ENCODE measurements around the gene BICC1. TPM values are rescaled to one million over a fixed set of nuclear protein-coding genes. Genes with fewer than 3 reads are reported as not detected.

Gene BICC1
- total RNA-seq (2014; rRNA removed; shearing (Covaris generic)): 27.8 and 46.9 TPM in 2 replicates

GRCh38 chr10:58512491-58513187 lies at the start of gene BICC1:
BICC1 (plus strand) TSS chr10:58512872; CDS start chr10:58513144, 272 bp downstream.
- Histone ChIP-seq H3K27ac (peak within 1 kb of the TSS; percentile 53), H3K4me3 (peak within 1 kb of the TSS; percentile 94), H3K4me1 (replicated peaks) (peaks cover 27% of the 10 kb centered on the region), H3K9me3 (replicated peaks) (no peaks in the 10 kb centered on the region), H3K27me3 (replicated peaks) (no peaks in the 10 kb centered on the region), H3K36me3 (peaks cover 9% of the 10 kb centered on the region)
- DNase-seq (ENCODE audit: low read depth in 1 of 2, low spot score in 2 of 2): peak in 1 of 2 experiments; percentile 64

GRCh38 chr10:58464956-58465355 lies 47.7 kb upstream of the BICC1 start:
- no peak for DNase-seq (ENCODE audit: low read depth in 1 of 2, low spot score in 2 of 2)
- Histone ChIP-seq H3K27me3 (replicated peaks) (no peaks in the 10 kb centered on the region), H3K4me3 (no peak overlapping the region), H3K36me3 (no peaks in the 10 kb centered on the region), H3K9me3 (replicated peaks) (no peaks in the 10 kb centered on the region), H3K4me1 (replicated peaks) (peaks cover 11% of the 10 kb centered on the region), H3K27ac (no peak overlapping the region)

- Histone ChIP-seq H3K4me3 (no peak overlapping the region), H3K4me1 (replicated peaks) (peaks cover 11% of the 10 kb centered on the region), H3K27ac (no peak overlapping the region), H3K36me3 (no peaks in the 10 kb centered on the region), H3K27me3 (replicated peaks) (no peaks in the 10 kb centered on the region), H3K9me3 (replicated peaks) (no peaks in the 10 kb centered on the region)
- no peak for DNase-seq (ENCODE audit: low read depth in 1 of 2, low spot score in 2 of 2)
Measured at GRCh38 chr10:58465629-58466028, 47.0 kb upstream of the BICC1 start.

GRCh38 chr10:58467931-58468635 lies 44.6 kb upstream of the BICC1 start:
- no peak overlapping the region for H3K27ac ChIP-seq
- H3K27me3 ChIP-seq (replicated peaks): no peaks in the 10 kb centered on the region
- H3K9me3 ChIP-seq (replicated peaks): no peaks in the 10 kb centered on the region
- no peak for DNase-seq (ENCODE audit: low read depth in 1 of 2, low spot score in 2 of 2)
- no peak overlapping the region for H3K4me3 ChIP-seq
- no peaks in the 10 kb centered on the region for H3K36me3 ChIP-seq
- peaks cover 11% of the 10 kb centered on the region for H3K4me1 ChIP-seq (replicated peaks)

- Histone ChIP-seq H3K27ac (no peak overlapping the region), H3K4me1 (replicated peaks) (peaks cover 44% of the 10 kb centered on the region), H3K4me3 (no peak overlapping the region), H3K27me3 (replicated peaks) (no peaks in the 10 kb centered on the region), H3K36me3 (no peaks in the 10 kb centered on the region), H3K9me3 (replicated peaks) (no peaks in the 10 kb centered on the region)
- DNase-seq (ENCODE audit: low read depth in 1 of 2, low spot score in 2 of 2): no peak
Measured at GRCh38 chr10:58473976-58474375, 38.7 kb upstream of the BICC1 start.

- H3K36me3 ChIP-seq: no peaks in the 10 kb centered on the region
Measured at GRCh38 chr10:58475322-58476277, 37.1 kb upstream of the BICC1 start.

GRCh38 chr10:58477122-58477521 lies 35.5 kb upstream of the BICC1 start:
- H3K4me1 ChIP-seq (replicated peaks): peaks cover 69% of the 10 kb centered on the region
- H3K27me3 ChIP-seq (replicated peaks): no peaks in the 10 kb centered on the region
- DNase-seq (ENCODE audit: low read depth in 1 of 2, low spot score in 2 of 2): peak in 1 of 2 experiments; percentile 30
- H3K4me3 ChIP-seq: no peak overlapping the region
- H3K27ac ChIP-seq: peak overlapping the region; percentile 26
- H3K9me3 ChIP-seq (replicated peaks): no peaks in the 10 kb centered on the region
- H3K36me3 ChIP-seq: no peaks in the 10 kb centered on the region

More at GRCh38 chr10:58475322-58476277, 37.1 kb upstream of the BICC1 start:
- H3K27me3 ChIP-seq (replicated peaks): no peaks in the 10 kb centered on the region
- H3K4me3 ChIP-seq: peak overlapping the region; percentile 27
- peak; percentile 49 to 80 for DNase-seq (ENCODE audit: low read depth in 1 of 2, low spot score in 2 of 2)
- H3K4me1 ChIP-seq (replicated peaks): peaks cover 60% of the 10 kb centered on the region
- H3K27ac ChIP-seq: peak overlapping the region; percentile 92
- no peaks in the 10 kb centered on the region for H3K9me3 ChIP-seq (replicated peaks)

GRCh38 chr10:58477902-58478301 lies 34.8 kb upstream of the BICC1 start:
- no peaks in the 10 kb centered on the region for H3K36me3 ChIP-seq
- no peak overlapping the region for H3K27ac ChIP-seq
- no peak for DNase-seq (ENCODE audit: low read depth in 1 of 2, low spot score in 2 of 2)
- H3K4me1 ChIP-seq (replicated peaks): peaks cover 69% of the 10 kb centered on the region
- no peaks in the 10 kb centered on the region for H3K27me3 ChIP-seq (replicated peaks)
- no peak overlapping the region for H3K4me3 ChIP-seq
- no peaks in the 10 kb centered on the region for H3K9me3 ChIP-seq (replicated peaks)

- DNase-seq (ENCODE audit: low read depth in 1 of 2, low spot score in 2 of 2): no peak
- Histone ChIP-seq H3K4me1 (replicated peaks) (peaks cover 69% of the 10 kb centered on the region), H3K27me3 (replicated peaks) (no peaks in the 10 kb centered on the region), H3K27ac (no peak overlapping the region), H3K4me3 (no peak overlapping the region), H3K36me3 (no peaks in the 10 kb centered on the region), H3K9me3 (replicated peaks) (no peaks in the 10 kb centered on the region)
Measured at GRCh38 chr10:58479045-58479444, 33.6 kb upstream of the BICC1 start.

- Histone ChIP-seq H3K27me3 (replicated peaks) (no peaks in the 10 kb centered on the region), H3K4me3 (no peak overlapping the region), H3K9me3 (replicated peaks) (no peaks in the 10 kb centered on the region), H3K36me3 (no peaks in the 10 kb centered on the region), H3K27ac (peak overlapping the region; percentile 85), H3K4me1 (replicated peaks) (peaks cover 61% of the 10 kb centered on the region)
- DNase-seq (ENCODE audit: low read depth in 1 of 2, low spot score in 2 of 2): peak; percentile 79 to 88
Measured at GRCh38 chr10:58480321-58480720, 32.4 kb upstream of the BICC1 start.

- H3K4me3 ChIP-seq: no peak overlapping the region
- DNase-seq (ENCODE audit: low read depth in 1 of 2, low spot score in 2 of 2): no peak
- H3K9me3 ChIP-seq (replicated peaks): no peaks in the 10 kb centered on the region
- no peaks in the 10 kb centered on the region for H3K27me3 ChIP-seq (replicated peaks)
- no peaks in the 10 kb centered on the region for H3K36me3 ChIP-seq
- peaks cover 61% of the 10 kb centered on the region for H3K4me1 ChIP-seq (replicated peaks)
- H3K27ac ChIP-seq: peak overlapping the region; percentile 85; the same call in 1 of the 2 replicates
Measured at GRCh38 chr10:58481569-58482109, 31.0 kb upstream of the BICC1 start.

GRCh38 chr10:58486821-58487220 lies 25.9 kb upstream of the BICC1 start:
- Histone ChIP-seq H3K27ac (no peak overlapping the region), H3K4me1 (replicated peaks) (peaks cover 17% of the 10 kb centered on the region), H3K9me3 (replicated peaks) (no peaks in the 10 kb centered on the region), H3K27me3 (replicated peaks) (no peaks in the 10 kb centered on the region), H3K4me3 (no peak overlapping the region), H3K36me3 (no peaks in the 10 kb centered on the region)
- no peak for DNase-seq (ENCODE audit: low read depth in 1 of 2, low spot score in 2 of 2)

- Histone ChIP-seq H3K4me3 (no peak overlapping the region), H3K27me3 (replicated peaks) (no peaks in the 10 kb centered on the region), H3K9me3 (replicated peaks) (no peaks in the 10 kb centered on the region), H3K4me1 (replicated peaks) (peaks cover 17% of the 10 kb centered on the region), H3K27ac (no peak overlapping the region), H3K36me3 (no peaks in the 10 kb centered on the region)
- DNase-seq (ENCODE audit: low read depth in 1 of 2, low spot score in 2 of 2): no peak
Measured at GRCh38 chr10:58488921-58489320, 23.8 kb upstream of the BICC1 start.

All from SJSA1 (cell line).